Activated naive CD8-positive, alpha-beta T cell treated with anti-CD3 and anti-CD28 coated beads for 36 hours (primary cell): ENCODE results near the gene NUDT3. TPM values are rescaled to one million over a fixed set of nuclear protein-coding genes. Genes with fewer than 3 reads are reported as not detected.
"Not testable (repeated sequence)": the region's sequence is repeated elsewhere in the genome, so short reads cannot be mapped to it uniquely, and the experiment has no call there.

Experiments used
- DNase-seq: peaks from one replicate; pipeline ENCODE4 v3.0.0; 2021
- H3K27ac Mint-ChIP-seq: one replicate; pipeline ENCODE4 v1.8.0; 2022; ENCODE audit warnings: mild to moderate bottlenecking, moderate library complexity, mixed read lengths
- H3K27me3 Mint-ChIP-seq: one replicate; pipeline ENCODE4 v1.8.0; 2022; ENCODE audit warnings: mild to moderate bottlenecking, mixed read lengths
- H3K36me3 Mint-ChIP-seq: one replicate; pipeline ENCODE4 v1.8.0; 2021; ENCODE audit warnings: mild to moderate bottlenecking, mixed read lengths
- H3K4me1 Mint-ChIP-seq: one replicate; pipeline ENCODE4 v1.8.0; 2021; ENCODE audit warnings: mixed read lengths
- H3K4me3 Mint-ChIP-seq: one replicate; pipeline ENCODE4 v1.8.0; 2022; ENCODE audit warnings: mild to moderate bottlenecking, moderate library complexity, mixed read lengths
- H3K9me3 Mint-ChIP-seq: one replicate; pipeline ENCODE4 v1.8.0; 2022; ENCODE audit warnings: mixed read lengths
- total RNA-seq, 2 experiments: library from RNA; stranded (reverse); gene quantifications; one replicate each; pipeline ENCODE4 v1.2.3, GENCODE V29; 2021

NUDT3 gene
- total RNA-seq, 2 experiments from 2014 or later: 18.1 to 18.3 TPM

DNA sequence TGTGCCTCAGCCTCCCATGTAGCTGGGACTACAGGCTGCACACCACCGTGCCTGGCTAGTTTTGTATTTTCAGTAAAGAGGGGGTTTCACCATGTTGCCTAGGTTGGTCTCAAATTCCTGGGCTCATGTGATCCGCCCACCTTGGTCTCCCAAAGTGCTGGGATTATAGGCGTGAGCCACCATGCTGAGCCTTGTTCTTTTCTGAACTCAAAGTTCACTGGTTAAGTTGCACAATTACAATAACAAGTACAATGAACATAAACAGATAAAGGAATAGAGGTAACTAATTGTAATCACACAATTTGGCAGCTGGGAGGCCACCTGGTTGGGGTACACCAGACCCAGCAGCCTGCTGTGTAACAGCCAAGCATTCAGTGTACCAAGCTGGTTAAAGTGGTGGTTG, 6.7 kb downstream of the NUDT3 start:
- no peaks in the 10 kb centered on the region for H3K27me3 Mint-ChIP-seq
- no peak for DNase-seq
- H3K27ac Mint-ChIP-seq: no peak overlapping the region
- peaks cover 31% of the 10 kb centered on the region for H3K4me1 Mint-ChIP-seq
- no peaks in the 10 kb centered on the region for H3K9me3 Mint-ChIP-seq
- no peak overlapping the region for H3K4me3 Mint-ChIP-seq
- H3K36me3 Mint-ChIP-seq: peaks cover 7% of the 10 kb centered on the region

DNA sequence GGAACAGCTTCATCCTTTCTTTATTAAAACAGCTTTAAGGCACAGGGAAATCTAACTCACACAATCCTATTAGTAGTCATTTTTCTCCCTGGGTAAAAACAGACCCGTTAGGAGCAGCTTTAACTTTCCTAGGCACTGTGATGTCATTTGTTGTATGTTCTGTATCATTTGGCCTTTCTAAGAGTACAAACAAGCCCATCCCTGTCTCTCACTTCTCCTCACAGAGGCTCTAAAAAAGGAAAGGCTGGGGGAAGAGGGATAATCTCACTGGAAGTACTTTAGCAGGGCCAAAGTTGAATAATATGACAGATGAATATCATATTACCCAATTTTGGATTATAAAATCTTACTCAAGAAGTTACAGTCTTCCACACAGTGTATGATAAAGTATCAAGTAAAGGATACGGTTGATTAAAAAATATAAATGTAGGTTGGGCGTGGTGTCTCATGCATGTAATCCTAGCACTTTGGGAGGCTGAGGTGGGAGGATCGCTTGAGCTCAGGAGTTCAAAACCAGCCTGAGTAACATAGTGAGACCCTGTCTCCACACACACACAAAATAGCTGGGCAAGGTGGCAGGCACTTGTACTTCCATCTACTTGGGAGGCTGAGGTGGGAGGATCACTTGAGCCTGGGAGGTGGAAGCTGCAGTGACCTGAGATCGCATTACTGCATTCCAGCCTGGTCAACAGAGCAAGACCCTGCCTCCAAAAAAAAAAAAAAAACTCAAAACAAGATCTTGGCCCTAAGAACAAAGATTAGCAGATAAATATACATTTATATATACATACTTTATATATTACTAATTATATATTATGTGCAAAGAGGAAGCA, 7.9 kb downstream of the NUDT3 start:
- no peak overlapping the region for H3K27ac Mint-ChIP-seq
- peaks cover 35% of the 10 kb centered on the region for H3K4me1 Mint-ChIP-seq
- H3K36me3 Mint-ChIP-seq: peaks cover 9% of the 10 kb centered on the region
- no peak for DNase-seq
- H3K9me3 Mint-ChIP-seq: no peaks in the 10 kb centered on the region
- H3K27me3 Mint-ChIP-seq: no peaks in the 10 kb centered on the region
- no peak overlapping the region for H3K4me3 Mint-ChIP-seq

DNA sequence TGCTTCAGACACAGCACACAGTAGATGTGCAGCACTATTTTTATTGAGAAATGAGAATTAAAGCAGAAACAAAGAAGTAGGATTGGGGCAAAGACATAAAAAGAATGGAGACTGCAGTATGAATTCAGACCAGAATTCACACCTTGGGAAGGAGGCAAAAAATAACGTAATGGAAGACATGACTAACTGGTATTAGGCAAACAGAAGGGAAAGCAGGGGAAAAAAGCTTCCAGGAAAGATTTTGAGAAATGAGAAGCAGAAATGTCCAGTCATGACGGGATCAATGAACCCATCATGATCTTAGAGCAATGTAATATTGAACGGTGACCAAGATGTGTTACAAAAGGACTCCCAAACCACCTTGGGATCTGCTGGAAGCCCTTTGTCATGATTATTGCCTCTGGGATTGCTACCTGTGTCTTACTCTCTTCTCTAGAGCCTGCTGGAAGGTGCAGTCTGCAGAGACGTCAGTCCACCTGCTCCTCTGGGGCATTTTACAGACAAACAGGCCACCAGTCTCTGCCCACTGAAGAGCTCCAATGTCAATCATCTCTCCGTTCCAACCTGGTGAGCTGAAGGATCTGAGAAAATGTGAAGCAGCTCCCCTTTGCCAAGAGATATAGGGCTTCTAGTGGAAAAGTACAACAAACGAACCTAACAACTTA, 8.7 kb downstream of the NUDT3 start:
- no peak overlapping the region for H3K27ac Mint-ChIP-seq
- peaks cover 11% of the 10 kb centered on the region for H3K36me3 Mint-ChIP-seq
- no peaks in the 10 kb centered on the region for H3K9me3 Mint-ChIP-seq
- peaks cover 31% of the 10 kb centered on the region for H3K4me1 Mint-ChIP-seq
- no peaks in the 10 kb centered on the region for H3K27me3 Mint-ChIP-seq
- DNase-seq: no peak
- H3K4me3 Mint-ChIP-seq: no peak overlapping the region

GRCh38 chr6:34383161-34383631, 9.3 kb downstream of the NUDT3 start:
- Mint-ChIP-seq H3K4me3 (no peak overlapping the region), H3K27ac (no peak overlapping the region), H3K36me3 (peaks cover 12% of the 10 kb centered on the region), H3K4me1 (peaks cover 30% of the 10 kb centered on the region), H3K27me3 (no peaks in the 10 kb centered on the region), H3K9me3 (no peaks in the 10 kb centered on the region)
- DNase-seq: no peak

DNA sequence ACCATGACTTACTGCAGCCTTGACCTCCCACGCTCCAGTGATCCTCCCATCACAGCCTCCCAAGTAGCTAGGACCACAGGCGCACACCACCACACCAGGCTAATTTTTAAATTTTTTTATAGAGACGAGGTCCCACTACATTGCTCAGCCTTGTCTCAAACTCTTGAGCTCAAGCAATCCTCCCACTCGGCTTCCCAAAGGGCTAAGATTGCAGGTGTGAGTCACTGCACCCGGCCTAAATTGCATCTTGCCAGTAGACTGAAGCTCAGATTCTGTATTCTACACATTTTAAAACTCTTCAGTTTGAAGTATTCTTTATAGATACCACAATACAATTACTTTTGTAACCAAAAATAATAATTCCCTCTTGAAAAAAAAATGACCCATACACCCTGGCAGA, 11.4 kb downstream of the NUDT3 start:
- Mint-ChIP-seq H3K4me3 (no peak overlapping the region), H3K36me3 (peaks cover 14% of the 10 kb centered on the region), H3K27me3 (no peaks in the 10 kb centered on the region), H3K9me3 (no peaks in the 10 kb centered on the region), H3K27ac (no peak overlapping the region), H3K4me1 (peaks cover 26% of the 10 kb centered on the region)
- no peak for DNase-seq

DNA sequence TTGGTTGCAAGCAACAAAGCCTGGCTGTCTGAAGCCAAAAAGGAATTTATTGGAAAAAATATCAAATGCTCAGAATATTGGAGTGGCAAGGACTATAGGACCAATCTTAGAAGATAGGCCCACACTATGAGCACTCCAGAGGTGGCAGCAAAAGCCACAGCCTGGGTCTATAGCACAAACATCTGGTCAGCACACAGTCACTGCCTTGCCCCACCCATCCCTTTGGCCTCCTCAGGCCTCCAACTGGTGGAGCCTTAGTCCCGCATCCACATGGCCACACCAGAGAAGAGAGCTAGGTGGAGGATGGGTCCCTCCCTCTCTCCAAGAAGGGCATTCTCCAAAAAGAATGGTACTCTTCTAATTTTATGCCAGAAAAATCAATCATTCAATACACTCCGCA, 14.0 kb downstream of the NUDT3 start:
- H3K27ac Mint-ChIP-seq: no peak overlapping the region
- no peak overlapping the region for H3K4me3 Mint-ChIP-seq
- no peaks in the 10 kb centered on the region for H3K27me3 Mint-ChIP-seq
- peaks cover 12% of the 10 kb centered on the region for H3K36me3 Mint-ChIP-seq
- H3K9me3 Mint-ChIP-seq: no peaks in the 10 kb centered on the region
- DNase-seq: no peak
- peaks cover 14% of the 10 kb centered on the region for H3K4me1 Mint-ChIP-seq

- Mint-ChIP-seq H3K9me3 (no peaks in the 10 kb centered on the region), H3K4me1 (peaks cover 12% of the 10 kb centered on the region), H3K27ac (no peak overlapping the region), H3K36me3 (peaks cover 9% of the 10 kb centered on the region), H3K27me3 (no peaks in the 10 kb centered on the region), H3K4me3 (no peak overlapping the region)
- DNase-seq: no peak
Measured at GRCh38 chr6:34377984-34378383, 14.5 kb downstream of the NUDT3 start.

DNA sequence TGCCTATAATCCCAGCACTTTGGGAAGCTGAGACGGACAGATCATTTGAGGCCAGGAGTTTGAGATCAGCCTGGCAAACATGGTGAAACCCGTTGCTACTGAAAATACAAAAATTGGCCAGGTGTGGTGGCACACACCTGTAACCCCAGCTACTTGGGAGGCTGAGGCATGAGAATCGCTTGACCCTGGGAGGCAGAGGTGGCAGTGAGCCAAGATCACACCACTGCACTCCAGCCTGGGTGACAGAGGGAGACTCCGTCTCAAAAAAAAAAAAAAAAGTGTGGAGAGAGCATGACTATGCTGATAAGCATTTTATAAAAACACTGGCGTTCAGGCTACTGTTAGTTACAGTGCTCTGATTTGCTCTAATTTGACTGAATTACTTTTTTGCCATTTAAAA, 14.9 kb downstream of the NUDT3 start:
- H3K27me3 Mint-ChIP-seq, DNase-seq, H3K36me3 Mint-ChIP-seq, H3K9me3 Mint-ChIP-seq, H3K27ac Mint-ChIP-seq, H3K4me3 Mint-ChIP-seq: not testable (repeated sequence)
- H3K4me1 Mint-ChIP-seq: peaks cover 12% of the 10 kb centered on the region

DNA sequence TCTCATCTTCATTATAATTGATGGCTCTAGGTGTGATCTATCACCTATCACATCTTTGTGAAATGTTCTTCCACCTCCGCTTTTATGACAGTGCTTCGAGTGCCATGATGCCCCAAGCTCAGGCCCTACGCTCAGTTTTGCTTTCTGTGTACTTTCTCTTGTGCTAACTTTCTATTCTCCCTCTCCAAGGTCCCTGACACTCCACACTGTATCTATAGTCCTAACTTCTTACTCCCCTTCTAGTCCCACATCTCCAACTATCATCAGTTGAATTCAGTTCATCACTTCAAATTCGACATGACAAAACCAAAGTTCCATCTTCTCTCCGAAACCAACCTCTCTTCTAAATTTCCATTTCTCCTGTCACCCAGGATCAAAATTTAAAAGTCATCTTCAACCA, 16.6 kb downstream of the NUDT3 start:
- DNase-seq: no peak
- H3K27me3 Mint-ChIP-seq: no peaks in the 10 kb centered on the region
- H3K4me3 Mint-ChIP-seq: no peak overlapping the region
- H3K9me3 Mint-ChIP-seq: no peaks in the 10 kb centered on the region
- peaks cover 13% of the 10 kb centered on the region for H3K36me3 Mint-ChIP-seq
- H3K27ac Mint-ChIP-seq: no peak overlapping the region
- peaks cover 9% of the 10 kb centered on the region for H3K4me1 Mint-ChIP-seq

- no peak overlapping the region for H3K4me3 Mint-ChIP-seq
- H3K4me1 Mint-ChIP-seq: peaks cover 12% of the 10 kb centered on the region
- no peaks in the 10 kb centered on the region for H3K27me3 Mint-ChIP-seq
- no peak overlapping the region for H3K27ac Mint-ChIP-seq
- no peaks in the 10 kb centered on the region for H3K9me3 Mint-ChIP-seq
- peaks cover 10% of the 10 kb centered on the region for H3K36me3 Mint-ChIP-seq
- DNase-seq: no peak
Measured at GRCh38 chr6:34374508-34374907, 18.0 kb downstream of the NUDT3 start.

- H3K4me1 Mint-ChIP-seq: peaks cover 16% of the 10 kb centered on the region
- no peak overlapping the region for H3K4me3 Mint-ChIP-seq
- no peaks in the 10 kb centered on the region for H3K27me3 Mint-ChIP-seq
- H3K27ac Mint-ChIP-seq: no peak overlapping the region
- H3K9me3 Mint-ChIP-seq: no peaks in the 10 kb centered on the region
- DNase-seq: no peak
- H3K36me3 Mint-ChIP-seq: peaks cover 12% of the 10 kb centered on the region
Measured at GRCh38 chr6:34374069-34374468, 18.4 kb downstream of the NUDT3 start.

DNA sequence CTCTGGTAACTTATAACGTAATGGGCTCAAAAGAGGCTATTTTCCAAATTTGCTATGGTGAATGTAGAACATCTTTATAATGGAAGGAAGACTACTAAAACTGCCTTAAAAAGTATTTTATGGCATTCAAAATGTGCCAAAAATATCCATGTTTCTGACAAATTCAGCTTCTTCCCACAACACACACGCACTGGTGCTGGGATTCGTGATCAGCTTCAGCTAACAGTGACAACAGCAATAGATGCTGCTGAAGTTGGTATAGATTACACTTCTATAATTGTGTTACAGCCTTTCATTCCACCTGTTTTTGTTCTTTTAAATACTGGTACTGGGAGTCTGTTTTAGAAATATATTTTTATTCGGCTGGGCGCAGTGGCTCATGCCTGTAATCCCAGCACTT, 19.0 kb downstream of the NUDT3 start:
- H3K36me3 Mint-ChIP-seq: peaks cover 9% of the 10 kb centered on the region
- no peak for DNase-seq
- no peak overlapping the region for H3K27ac Mint-ChIP-seq
- H3K4me1 Mint-ChIP-seq: peaks cover 19% of the 10 kb centered on the region
- H3K9me3 Mint-ChIP-seq: no peaks in the 10 kb centered on the region
- H3K27me3 Mint-ChIP-seq: no peaks in the 10 kb centered on the region
- no peak overlapping the region for H3K4me3 Mint-ChIP-seq

- not testable (repeated sequence) for H3K9me3 Mint-ChIP-seq, H3K4me3 Mint-ChIP-seq, H3K27ac Mint-ChIP-seq, H3K27me3 Mint-ChIP-seq, H3K36me3 Mint-ChIP-seq, DNase-seq
- H3K4me1 Mint-ChIP-seq: peaks cover 21% of the 10 kb centered on the region
Measured at GRCh38 chr6:34371865-34372264, 20.6 kb downstream of the NUDT3 start.

- no peak for DNase-seq
- Mint-ChIP-seq H3K27ac (no peak overlapping the region), H3K36me3 (peaks cover 7% of the 10 kb centered on the region), H3K27me3 (no peaks in the 10 kb centered on the region), H3K9me3 (no peaks in the 10 kb centered on the region), H3K4me1 (peaks cover 26% of the 10 kb centered on the region), H3K4me3 (no peak overlapping the region)
Measured at GRCh38 chr6:34370361-34370760, 22.1 kb downstream of the NUDT3 start.

- Mint-ChIP-seq H3K27me3 (no peaks in the 10 kb centered on the region), H3K9me3 (no peaks in the 10 kb centered on the region), H3K4me3 (no peak overlapping the region), H3K36me3 (peaks cover 7% of the 10 kb centered on the region), H3K4me1 (peaks cover 27% of the 10 kb centered on the region), H3K27ac (no peak overlapping the region)
- no peak for DNase-seq
Measured at GRCh38 chr6:34369385-34369784, 23.1 kb downstream of the NUDT3 start.

DNA sequence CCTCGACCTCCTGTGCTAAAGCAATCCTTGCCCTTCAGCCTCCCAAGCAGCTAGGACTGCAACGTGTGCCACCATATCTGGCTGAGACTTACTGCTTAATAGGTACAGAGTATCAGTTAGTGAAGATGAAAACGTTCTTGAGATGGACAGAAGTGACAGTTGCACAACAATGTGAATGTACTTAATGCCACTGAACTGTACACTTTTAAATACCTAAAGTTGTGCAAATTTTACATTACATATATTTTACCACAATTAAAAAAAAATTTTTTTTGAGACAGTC, 25.9 kb downstream of the NUDT3 start:
- Mint-ChIP-seq H3K4me3 (no peak overlapping the region), H3K36me3 (peaks cover 3% of the 10 kb centered on the region), H3K4me1 (peaks cover 38% of the 10 kb centered on the region), H3K9me3 (no peaks in the 10 kb centered on the region), H3K27ac (no peak overlapping the region), H3K27me3 (no peaks in the 10 kb centered on the region)
- no peak for DNase-seq
